Smooth muscle cell (in vitro differentiated cells): ENCODE measurements around the gene ARMC6. TPM values are rescaled to one million over a fixed set of nuclear protein-coding genes. Genes with fewer than 3 reads are reported as not detected.
A peak's percentile ranks its signal among the peaks of the same experiment; 100 is the strongest.

Experiments used
- DNase-seq: peaks from one replicate; lab custom pipeline; 2025; ENCODE audit not compliant: unreplicated experiment; lab: John Stamatoyannopoulos, UW
- H2AFZ ChIP-seq: fragments of 200-600 bp; sonication (generic); 2 replicates; pipeline ENCODE4 v1.6.0; 2016; ENCODE audit warnings: antibody characterized with exemption, low read depth, mild to moderate bottlenecking
- H3F3A ChIP-seq: fragments of 200-600 bp; sonication (generic); 2 replicates; pipeline ENCODE4 v1.6.0; 2017; ENCODE audit warnings: antibody characterized with exemption, low read depth
- H3K27ac ChIP-seq: fragments of 200-600 bp; sonication (generic); 2 replicates; pipeline ENCODE4 v1.5.1; 2016; ENCODE audit warnings: low read depth, mild to moderate bottlenecking
- H3K27me3 ChIP-seq: fragments of 200-600 bp; sonication (generic); 2 replicates; pipeline ENCODE4 v1.6.1; 2016; ENCODE audit warnings: low read depth, mild to moderate bottlenecking
- H3K36me3 ChIP-seq: fragments of 200-600 bp; sonication (generic); 2 replicates; pipeline ENCODE4 v1.5.1; 2016; ENCODE audit warnings: low read depth
- H3K4me1 ChIP-seq: fragments of 200-600 bp; sonication (generic); 2 replicates; pipeline ENCODE4 v1.5.1; 2016; ENCODE audit warnings: low read depth
- H3K4me2 ChIP-seq: fragments of 200-600 bp; sonication (generic); 2 replicates; pipeline ENCODE4 v1.6.0; 2016; ENCODE audit warnings: mild to moderate bottlenecking
- H3K4me3 ChIP-seq: fragments of 200-600 bp; sonication (generic); 2 replicates; pipeline ENCODE4 v1.5.1; 2016; ENCODE audit warnings: mild to moderate bottlenecking
- H3K79me2 ChIP-seq: fragments of 200-600 bp; sonication (generic); 2 replicates; pipeline ENCODE4 v1.6.0; 2016; ENCODE audit warnings: low read depth, mild to moderate bottlenecking
- H3K9ac ChIP-seq: fragments of 200-600 bp; sonication (generic); 2 replicates; pipeline ENCODE4 v1.6.0; 2016; ENCODE audit warnings: low read depth
- H3K9me3 ChIP-seq: fragments of 200-600 bp; sonication (generic); replicated peaks from 2 replicates; pipeline ENCODE4 v1.5.1; 2016; ENCODE audit warnings: low read depth
- H4K20me1 ChIP-seq: fragments of 200-600 bp; sonication (generic); 2 replicates; pipeline ENCODE4 v1.6.0; 2016; ENCODE audit warnings: low read depth
- WGBS: methylation state at CpG from one replicate; pipeline ENCODE4 v1.1.7; 2016; ENCODE audit warnings: low lambda C conversion rate; 5-methylcytosine and 5-hydroxymethylcytosine counted together
- polyA plus RNA-seq: library from polyadenylated mRNA; unstranded; fragments of >200 nt; fragmentation: Nextera tagmentation; extraction: Ambion mirVana; gene quantifications from 2 replicates; pipeline ENCODE4 v1.2.1, GENCODE V29; 2016
- total RNA-seq: library from RNA; depleted of rRNA; stranded (reverse); fragments of >200 nt; gene quantifications from 2 replicates; pipeline ENCODE4 v1.2.3, GENCODE V29; 2014
- TF ChIP-seq, protein P1 (sequence below): fragments of 200-600 bp; sonication (generic); IDR thresholded peaks from 2 replicates; pipeline ENCODE4 v1.5.1; 2017; ENCODE audit warnings: borderline replicate concordance, mild to moderate bottlenecking, antibody characterized with exemption; ENCODE audit not compliant: insufficient read depth, poor library complexity, severe bottlenecking

The ARMC6 gene
- total RNA-seq (14.6 and 27.1 TPM in 2 replicates), polyA plus RNA-seq (13.8 and 17.8 TPM in 2 replicates)

DNA sequence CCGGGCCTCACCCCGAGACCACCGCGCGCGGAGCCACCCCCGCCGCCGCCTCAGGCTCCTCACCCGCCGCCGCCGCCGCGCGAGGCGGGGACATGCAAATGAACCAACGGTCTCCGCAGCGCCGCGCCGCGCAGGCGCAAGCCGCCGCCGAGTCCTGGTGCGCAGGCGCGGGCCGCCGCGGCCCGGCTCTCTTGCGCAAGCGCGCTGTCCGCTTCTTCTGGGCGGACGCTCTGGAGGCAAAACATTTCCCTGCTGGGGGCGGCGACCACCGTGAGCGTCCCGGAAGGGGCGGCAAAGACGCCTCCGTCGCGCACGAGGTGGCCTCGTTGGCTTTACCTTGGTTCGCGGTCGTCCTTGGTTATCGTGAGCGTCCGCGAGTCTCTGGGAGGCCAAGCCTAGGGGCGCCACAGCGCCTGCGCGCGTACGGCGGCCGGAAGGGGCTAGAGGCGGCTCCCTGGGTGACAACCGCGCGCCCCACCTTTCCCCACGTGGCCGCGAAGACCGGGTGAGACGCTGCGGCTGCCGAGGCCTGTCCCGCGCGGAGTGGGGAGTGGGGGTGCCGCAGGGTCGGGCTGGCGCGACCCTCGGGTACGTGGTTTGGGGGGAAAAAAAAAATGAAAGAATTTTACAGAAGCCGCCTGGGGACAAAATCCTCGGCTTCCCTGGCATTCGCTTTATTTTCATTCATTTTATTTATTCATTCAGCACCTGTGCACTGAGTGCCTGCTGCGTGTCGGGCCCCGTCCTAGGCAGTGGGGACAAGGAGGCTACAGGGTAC, at the start of gene ARMC6, which contains the start of gene SUGP2:
ARMC6 (plus strand) TSS at position 178 of the 778 bp plus-strand sequence. CDS start 607 bp downstream, outside the sequence.
SUGP2 (minus strand) TSS at position 92 of the 778 bp plus-strand sequence. CDS start 2,446 bp downstream, outside the sequence.
- TF ChIP-seq, protein P1, sequence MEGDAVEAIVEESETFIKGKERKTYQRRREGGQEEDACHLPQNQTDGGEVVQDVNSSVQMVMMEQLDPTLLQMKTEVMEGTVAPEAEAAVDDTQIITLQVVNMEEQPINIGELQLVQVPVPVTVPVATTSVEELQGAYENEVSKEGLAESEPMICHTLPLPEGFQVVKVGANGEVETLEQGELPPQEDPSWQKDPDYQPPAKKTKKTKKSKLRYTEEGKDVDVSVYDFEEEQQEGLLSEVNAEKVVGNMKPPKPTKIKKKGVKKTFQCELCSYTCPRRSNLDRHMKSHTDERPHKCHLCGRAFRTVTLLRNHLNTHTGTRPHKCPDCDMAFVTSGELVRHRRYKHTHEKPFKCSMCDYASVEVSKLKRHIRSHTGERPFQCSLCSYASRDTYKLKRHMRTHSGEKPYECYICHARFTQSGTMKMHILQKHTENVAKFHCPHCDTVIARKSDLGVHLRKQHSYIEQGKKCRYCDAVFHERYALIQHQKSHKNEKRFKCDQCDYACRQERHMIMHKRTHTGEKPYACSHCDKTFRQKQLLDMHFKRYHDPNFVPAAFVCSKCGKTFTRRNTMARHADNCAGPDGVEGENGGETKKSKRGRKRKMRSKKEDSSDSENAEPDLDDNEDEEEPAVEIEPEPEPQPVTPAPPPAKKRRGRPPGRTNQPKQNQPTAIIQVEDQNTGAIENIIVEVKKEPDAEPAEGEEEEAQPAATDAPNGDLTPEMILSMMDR: no peak
- H3K4me3 ChIP-seq: peak within 1 kb of the TSS; percentile 99
- H3F3A ChIP-seq: peaks cover 10% of the 10 kb centered on the region
- peaks cover 7% of the 10 kb centered on the region for H3K4me1 ChIP-seq
- H3K4me2 ChIP-seq: peak within 1 kb of the TSS; percentile 98
- WGBS: under 1% methylated on average over 72 of the region's 94 CpGs
- H3K9ac ChIP-seq: peak within 1 kb of the TSS; percentile 93
- H3K27me3 ChIP-seq: no peaks in the 10 kb centered on the region
- H3K79me2 ChIP-seq: peaks cover 72% of the 10 kb centered on the region
- H2AFZ ChIP-seq: peak within 1 kb of the TSS; percentile 84
- DNase-seq: peak; percentile 95
- H3K36me3 ChIP-seq: peaks cover 3% of the 10 kb centered on the region
- H4K20me1 ChIP-seq: peaks cover 34% of the 10 kb centered on the region
- H3K9me3 ChIP-seq: no peaks in the 10 kb centered on the region
- peak within 1 kb of the TSS; percentile 75 for H3K27ac ChIP-seq

DNA sequence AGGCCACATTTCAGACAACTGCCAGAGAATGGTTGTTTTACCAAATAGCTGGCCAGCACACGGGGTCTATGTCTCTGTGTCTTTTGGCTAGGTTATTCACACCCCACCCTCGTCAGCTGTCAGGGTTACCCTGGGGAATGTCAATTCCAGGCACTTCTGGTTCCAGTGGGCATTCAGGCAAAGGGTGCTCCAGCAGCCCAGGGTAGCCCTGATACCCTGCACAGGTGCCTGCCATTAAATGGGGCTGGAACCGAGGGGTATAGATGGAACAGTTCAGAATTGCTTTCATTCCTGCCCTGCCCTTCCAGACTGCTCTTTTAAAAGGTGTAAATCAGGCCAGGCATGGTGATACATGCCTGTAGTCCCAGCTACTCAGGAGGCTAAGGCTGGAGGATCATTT, 49.2 kb upstream of the ARMC6 start:
- Histone ChIP-seq H3K27ac (no peak overlapping the region), H3K4me3 (no peak overlapping the region), H3K9me3 (no peaks in the 10 kb centered on the region), H3K36me3 (no peaks in the 10 kb centered on the region), H4K20me1 (no peaks in the 10 kb centered on the region), H3K79me2 (no peaks in the 10 kb centered on the region), H3K4me2 (no peak overlapping the region), H3F3A (no peaks in the 10 kb centered on the region), H3K27me3 (peaks cover 7% of the 10 kb centered on the region), H2AFZ (no peak overlapping the region), H3K9ac (no peak overlapping the region), H3K4me1 (no peaks in the 10 kb centered on the region)
- no peak for DNase-seq
- TF ChIP-seq, protein P1: no peak
- 84% methylated on average over 3 of the region's 3 CpGs for WGBS

DNA sequence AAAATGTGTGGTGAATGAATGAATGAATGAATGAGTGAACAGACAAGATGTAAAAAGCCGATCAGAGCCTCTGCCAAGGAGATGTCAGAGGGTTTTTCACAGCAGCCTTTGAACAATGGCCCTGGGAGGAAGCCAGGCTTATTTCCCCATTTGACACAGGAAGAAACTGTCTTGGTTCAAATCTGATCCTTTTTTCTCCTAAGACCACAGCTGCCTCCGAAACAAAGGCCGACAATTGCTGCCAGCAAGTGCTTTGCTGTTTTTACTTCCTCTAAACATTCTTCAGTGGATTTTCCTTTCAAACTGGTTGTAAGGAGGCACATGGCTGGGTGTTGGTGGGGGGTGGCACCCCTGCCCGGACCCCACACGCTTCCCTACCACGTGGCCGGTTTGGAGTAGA, 48.1 kb upstream of the ARMC6 start:
- Histone ChIP-seq H3K27ac (no peak overlapping the region), H3K79me2 (no peaks in the 10 kb centered on the region), H2AFZ (no peak overlapping the region), H3K4me1 (no peaks in the 10 kb centered on the region), H3K9me3 (no peaks in the 10 kb centered on the region), H3K4me3 (no peak overlapping the region), H3F3A (no peaks in the 10 kb centered on the region), H3K4me2 (no peak overlapping the region), H3K27me3 (peaks cover 7% of the 10 kb centered on the region), H3K9ac (no peak overlapping the region), H3K36me3 (no peaks in the 10 kb centered on the region), H4K20me1 (no peaks in the 10 kb centered on the region)
- DNase-seq: no peak
- TF ChIP-seq, protein P1: no peak
- 88% methylated on average over 7 of the region's 7 CpGs for WGBS
